Keratinocyte (primary cell): ENCODE results near the gene GNLY. TPM values are rescaled to one million over a fixed set of nuclear protein-coding genes. Genes with fewer than 3 reads are reported as not detected.

Experiments used
- DNase-seq: peaks from one replicate; pipeline ENCODE4 v3.0.0-alpha.2; 2011; ENCODE audit warnings: low read depth, missing footprints, low spot score
- FAIRE-seq: peaks from 2 replicates; lab custom pipeline; 2011; peaks lifted over from hg19 to GRCh38; lab: Jason Lieb, UNC
- H2AFZ ChIP-seq: 2 replicates; pipeline ENCODE4 v1.6.0; 2012; ENCODE audit warnings: low read length, control low read depth, inconsistent platforms; ENCODE audit not compliant: control insufficient read depth
- H3K27ac ChIP-seq: 2 replicates; pipeline ENCODE4 v1.5.1; 2011; ENCODE audit warnings: low read length; ENCODE audit not compliant: control insufficient read depth, insufficient read depth
- H3K27me3 ChIP-seq: 3 replicates; pipeline ENCODE4 v1.6.0; 2011; ENCODE audit warnings: low read length; ENCODE audit not compliant: control insufficient read depth, insufficient read depth; ENCODE audit errors: extremely low read depth
- H3K36me3 ChIP-seq, 2 experiments: 2 replicates in 1 of 2; 3 replicates in 1 of 2; pipeline ENCODE4 v1.5.1; 2011; ENCODE audit warnings: low read length in 2 of 2, mild to moderate bottlenecking in 1 of 2; ENCODE audit not compliant: control insufficient read depth in 2 of 2, insufficient read depth in 2 of 2; ENCODE audit errors: extremely low read depth in 1 of 2
- H3K4me1 ChIP-seq: 3 replicates; pipeline ENCODE4 v1.5.1; 2011; ENCODE audit warnings: low read length; ENCODE audit not compliant: control insufficient read depth, insufficient read depth; ENCODE audit errors: extremely low read depth
- H3K4me2 ChIP-seq: 3 replicates; pipeline ENCODE4 v1.6.0; 2011; ENCODE audit warnings: low read depth, low read length; ENCODE audit not compliant: control insufficient read depth, insufficient read depth; ENCODE audit errors: extremely low read depth
- H3K4me3 ChIP-seq, 3 experiments: fragments of 200-600 bp in 1 of 3; sonication (generic) in 1 of 3; 2 replicates in 2 of 3; 3 replicates in 1 of 3; pipeline ENCODE4 v1.5.1; 2011 to 2016; ENCODE audit warnings: low read length in 3 of 3, mild to moderate bottlenecking in 3 of 3, control low read depth in 2 of 3, inconsistent platforms in 1 of 3, low read depth in 1 of 3, mixed read lengths in 1 of 3, mixed run types in 1 of 3, moderate library complexity in 1 of 3; ENCODE audit not compliant: control insufficient read depth in 2 of 3, insufficient read depth in 2 of 3; ENCODE audit errors: extremely low read depth in 1 of 3
- H3K79me2 ChIP-seq: 2 replicates; pipeline ENCODE4 v1.6.0; 2012; ENCODE audit warnings: low read length; ENCODE audit not compliant: control insufficient read depth, insufficient read depth
- H3K9ac ChIP-seq: 3 replicates; pipeline ENCODE4 v1.6.0; 2011; ENCODE audit warnings: low read length; ENCODE audit not compliant: control insufficient read depth, insufficient read depth; ENCODE audit errors: extremely low read depth
- H3K9me1 ChIP-seq: 3 replicates; pipeline ENCODE4 v1.6.0; 2011; ENCODE audit warnings: low read length; ENCODE audit not compliant: control insufficient read depth, insufficient read depth; ENCODE audit errors: extremely low read depth
- H3K9me3 ChIP-seq: 2 replicates; pipeline ENCODE4 v1.5.1; 2012; ENCODE audit warnings: low read depth, low read length; ENCODE audit not compliant: control insufficient read depth
- H4K20me1 ChIP-seq: 3 replicates; pipeline ENCODE4 v1.6.0; 2011; ENCODE audit warnings: low read length; ENCODE audit not compliant: control insufficient read depth, insufficient read depth; ENCODE audit errors: extremely low read depth
- EZH2 ChIP-seq: IDR thresholded peaks from one replicate; pipeline ENCODE4 v1.6.1; 2012; ENCODE audit warnings: inconsistent platforms, mild to moderate bottlenecking, low read length, moderate library complexity
- dilution Hi-C: fragments of 300-500 bp; cut with MboI; formaldehyde crosslinking; loops from one replicate; pipeline ENCODE4 v1.7.0; 2020; ENCODE audit warnings: low sequenced_read_pairs; ENCODE audit not compliant: extremely low pct_ligation_motif_present
- polyA plus RNA-seq, 5 experiments: library from polyadenylated mRNA; depleted of rRNA in 3 of 5; stranded (reverse) in 3 of 5; stranded (forward) in 1 of 5; unstranded in 1 of 5; fragments of >200 nt; gene quantifications; 1 replicate in 1 of 5; 2 replicates in 3 of 5; 3 replicates in 1 of 5; pipeline versions ENCODE4 v1.2.1 to v1.2.3, GENCODE V29; 2011 to 2012; ENCODE audit warnings: missing spikeins in 2 of 5, low read depth in 1 of 5, low replicate concordance in 1 of 5
- small RNA-seq, 3 experiments: library from RNA; depleted of rRNA; stranded (forward); fragments of <200 nt; gene quantifications; one replicate each; pipeline ENCODE3, GENCODE V24; 2012; ENCODE audit warnings: low read depth in 3 of 3, low replicate concordance in 1 of 3; ENCODE audit not compliant: insufficient read length in 3 of 3
- TF ChIP-seq, protein P1 (sequence below), 3 experiments: IDR thresholded peaks in 1 of 3; conservative IDR thresholded peaks in 1 of 3; optimal IDR thresholded peaks in 1 of 3; 2 replicates in 2 of 3; 3 replicates in 1 of 3; pipeline versions ENCODE3 to v1.5.1; 2011; ENCODE audit warnings: low read length in 3 of 3, mild to moderate bottlenecking in 3 of 3, moderate library complexity in 2 of 3, control low read depth in 1 of 3, inconsistent platforms in 1 of 3; ENCODE audit not compliant: insufficient read depth in 2 of 3; ENCODE audit errors: extremely low read depth in 1 of 3

Gene GNLY
- polyA plus RNA-seq, 1 donor (not counting 4 experiments of a cell fraction or from before 2014, with no cell fraction given): not detected

DNA sequence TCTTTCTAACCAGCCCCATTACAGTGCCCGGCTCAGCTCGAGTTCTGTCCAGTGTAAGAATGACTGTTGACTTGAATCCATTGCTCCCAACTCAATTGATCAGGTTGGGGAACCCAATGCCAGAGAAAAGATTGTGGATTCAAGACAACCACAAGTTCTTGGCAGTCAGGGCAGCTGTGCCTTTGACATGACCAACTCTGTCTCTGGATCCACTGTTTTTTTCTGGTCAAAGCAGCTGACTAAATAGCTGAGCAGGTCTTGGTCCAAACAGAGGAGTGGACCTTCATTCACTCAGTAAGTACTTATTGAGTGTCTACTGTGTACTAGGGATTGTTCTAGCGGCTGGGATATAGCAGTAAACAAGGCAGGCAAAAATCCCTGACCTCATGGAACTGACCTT is 53.3 kb downstream of the GNLY start:
- peaks cover 66% of the 10 kb centered on the region for H3K27me3 ChIP-seq
- dilution Hi-C loops: no loop called here
- no peak for FAIRE-seq

DNA sequence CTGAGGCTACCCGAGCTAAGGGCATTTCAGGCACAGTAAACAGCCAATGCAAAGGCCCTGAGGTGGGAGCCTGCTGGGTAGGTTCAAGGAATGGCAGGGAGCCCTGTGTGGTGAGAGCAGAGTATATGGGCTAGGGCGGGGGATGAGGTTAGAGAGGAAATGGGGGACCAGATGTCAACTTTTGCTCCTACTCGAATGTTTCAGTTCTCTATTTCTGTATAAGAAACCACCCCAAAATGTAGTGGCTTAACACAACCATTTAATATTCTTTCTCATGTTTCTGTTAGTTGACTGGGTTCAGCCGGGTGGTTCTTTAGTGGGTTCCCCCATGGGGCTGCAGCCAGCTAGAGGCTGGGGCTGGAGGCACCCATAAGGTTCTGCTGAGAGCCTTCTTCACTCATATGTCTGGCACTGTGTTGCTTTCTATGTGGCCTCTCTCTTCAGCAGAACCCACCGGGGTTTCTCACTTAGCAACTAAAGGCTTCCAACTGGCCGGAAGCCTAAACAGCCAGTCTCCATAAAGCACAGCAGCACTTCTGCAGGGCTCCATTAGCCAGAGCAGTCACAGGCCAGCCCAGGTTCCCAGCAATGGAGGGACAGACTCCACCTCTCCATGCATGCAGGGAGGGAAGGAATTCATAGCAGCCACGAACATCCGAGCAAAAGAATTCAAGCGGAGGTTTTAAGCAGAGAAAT is 54.0 kb downstream of the GNLY start:
- Histone ChIP-seq H3K27me3 (peaks cover 73% of the 10 kb centered on the region), H3K9me3 (no peaks in the 10 kb centered on the region), H3K9ac (no peak overlapping the region), H2AFZ (no peak overlapping the region), H3K36me3 (no peaks in the 10 kb centered on the region), H3K79me2 (no peaks in the 10 kb centered on the region), H3K27ac (no peak overlapping the region), H3K4me1 (no peaks in the 10 kb centered on the region), H4K20me1 (peaks cover 13% of the 10 kb centered on the region), H3K4me3 (no peak overlapping the region), H3K4me2 (no peak overlapping the region), H3K9me1 (no peaks in the 10 kb centered on the region)
- dilution Hi-C loops: no loop called here
- no peak for FAIRE-seq
- no peak for TF ChIP-seq EZH2
- TF ChIP-seq, protein P1, sequence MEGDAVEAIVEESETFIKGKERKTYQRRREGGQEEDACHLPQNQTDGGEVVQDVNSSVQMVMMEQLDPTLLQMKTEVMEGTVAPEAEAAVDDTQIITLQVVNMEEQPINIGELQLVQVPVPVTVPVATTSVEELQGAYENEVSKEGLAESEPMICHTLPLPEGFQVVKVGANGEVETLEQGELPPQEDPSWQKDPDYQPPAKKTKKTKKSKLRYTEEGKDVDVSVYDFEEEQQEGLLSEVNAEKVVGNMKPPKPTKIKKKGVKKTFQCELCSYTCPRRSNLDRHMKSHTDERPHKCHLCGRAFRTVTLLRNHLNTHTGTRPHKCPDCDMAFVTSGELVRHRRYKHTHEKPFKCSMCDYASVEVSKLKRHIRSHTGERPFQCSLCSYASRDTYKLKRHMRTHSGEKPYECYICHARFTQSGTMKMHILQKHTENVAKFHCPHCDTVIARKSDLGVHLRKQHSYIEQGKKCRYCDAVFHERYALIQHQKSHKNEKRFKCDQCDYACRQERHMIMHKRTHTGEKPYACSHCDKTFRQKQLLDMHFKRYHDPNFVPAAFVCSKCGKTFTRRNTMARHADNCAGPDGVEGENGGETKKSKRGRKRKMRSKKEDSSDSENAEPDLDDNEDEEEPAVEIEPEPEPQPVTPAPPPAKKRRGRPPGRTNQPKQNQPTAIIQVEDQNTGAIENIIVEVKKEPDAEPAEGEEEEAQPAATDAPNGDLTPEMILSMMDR (optimal IDR thresholded peaks at IDR 0.05 in 1 of 3, IDR thresholded peaks at IDR 0.05 in 1 of 3, conservative IDR thresholded peaks at IDR 0.05 in 1 of 3; ENCODE audit: extremely low read depth in 1 of 3, insufficient read depth in 2 of 3, low read length in 3 of 3): no peak
- DNase-seq: no peak

More for the DNA sequence above, 53.3 kb downstream of the GNLY start:
- Histone ChIP-seq H4K20me1 (peaks cover 8% of the 10 kb centered on the region), H3K27ac (no peak overlapping the region), H3K36me3 (no peaks in the 10 kb centered on the region), H3K4me2 (no peak overlapping the region), H3K4me1 (peaks cover 6% of the 10 kb centered on the region), H3K4me3 (no peak overlapping the region), H3K9me1 (no peaks in the 10 kb centered on the region), H3K9me3 (no peaks in the 10 kb centered on the region), H3K79me2 (no peaks in the 10 kb centered on the region), H3K9ac (no peak overlapping the region), H2AFZ (no peak overlapping the region)
- no peak for TF ChIP-seq EZH2
- TF ChIP-seq, protein P1 (optimal IDR thresholded peaks at IDR 0.05 in 1 of 3, IDR thresholded peaks at IDR 0.05 in 1 of 3, conservative IDR thresholded peaks at IDR 0.05 in 1 of 3; ENCODE audit: extremely low read depth in 1 of 3, insufficient read depth in 2 of 3, low read length in 3 of 3): no peak
- no peak for DNase-seq

Small RNAs within 50 kb of the gene (small RNA-seq; reads per million reads assigned to genes)
- gene RNU1-38P: 0 to 1.5 (median 0.74) reads per million in 3 experiments

Other genes starting within 250 kb of the GNLY start
- gene MAT2A, start 155.2 kb upstream of the GNLY start, polyA plus RNA-seq: 304 to 353 TPM (median 304 TPM) in 3 replicates
- 34.3 to 39.1 TPM (median 35.6 TPM) in 3 replicates for gene GGCX, start 132.9 kb upstream of the GNLY start, polyA plus RNA-seq
- 291 to 385 TPM (median 323 TPM) in 3 replicates for gene VAMP8, start 116.8 kb upstream of the GNLY start, polyA plus RNA-seq
- 9.3 to 24.1 TPM (median 11.0 TPM) in 3 replicates for gene VAMP5, start 109.9 kb upstream of the GNLY start, polyA plus RNA-seq
- gene RNF181, start 98.6 kb upstream of the GNLY start, polyA plus RNA-seq: 174 to 336 TPM (median 264 TPM) in 3 replicates
- gene TMEM150A, start 91.7 kb upstream of the GNLY start, polyA plus RNA-seq: 7.7 to 13.3 TPM (median 11.8 TPM) in 3 replicates
- gene C2orf68, start 82.3 kb upstream of the GNLY start, polyA plus RNA-seq: 7.9 to 13.6 TPM (median 12.5 TPM) in 3 replicates
- gene USP39, start 78.2 kb upstream of the GNLY start, polyA plus RNA-seq: 61.2 to 64.9 TPM (median 61.4 TPM) in 3 replicates
- gene SFTPB, start 26.2 kb upstream of the GNLY start, polyA plus RNA-seq: not detected in 3 replicates
- not detected in 3 replicates for gene ATOH8, start 59.6 kb downstream of the GNLY start, polyA plus RNA-seq
- gene ST3GAL5, start 194.6 kb downstream of the GNLY start, polyA plus RNA-seq: 29.7 to 43.5 TPM (median 39.7 TPM) in 3 replicates